Hematopoietic multipotent progenitor cell treated with erythropoietin and hydrocortisone succinate and interleukin-3 and kit ligand, for 4 days (in vitro differentiated cells): Measurements from ENCODE around the gene MIOX.
"Not testable (repeated sequence)": the region's sequence is repeated elsewhere in the genome, so short reads cannot be mapped to it uniquely, and the experiment has no call there.

Source experiments
- DNase-seq: peaks from one replicate; pipeline ENCODE4 v3.0.0-alpha.2; 2015

MIOX gene

DNA sequence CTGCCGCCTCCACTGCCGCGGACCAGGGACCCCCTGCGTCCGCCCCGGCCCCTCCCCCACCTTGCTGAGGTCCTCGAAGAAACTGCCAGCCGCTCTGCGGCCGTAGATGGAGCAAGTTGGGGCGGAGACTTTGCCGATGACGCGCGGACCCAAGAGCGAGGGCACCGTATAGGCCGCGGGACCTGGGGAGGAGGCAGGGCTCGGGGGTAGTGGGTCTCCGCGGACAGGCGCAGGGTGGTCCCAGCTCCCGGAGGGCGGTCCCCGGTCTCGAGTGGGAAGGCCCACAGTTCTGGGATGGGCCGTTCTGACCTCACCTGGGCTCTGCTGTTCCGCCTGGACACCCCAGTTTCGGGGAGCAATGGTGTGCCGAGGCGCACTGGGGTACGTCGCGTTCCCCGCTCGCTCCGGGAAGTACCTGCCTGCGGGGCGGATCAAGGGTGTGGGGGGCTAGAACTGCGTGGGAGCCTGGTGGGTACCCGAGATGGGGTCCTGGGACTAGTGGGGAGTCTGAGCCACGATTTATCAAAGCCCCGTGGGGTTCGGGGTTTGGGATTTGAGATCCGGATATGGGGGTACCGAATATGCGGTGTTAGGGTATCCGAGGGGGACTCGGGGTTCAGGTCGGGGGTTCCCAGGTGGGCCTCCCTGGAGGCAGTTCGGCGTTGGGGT is 44.4 kb downstream of the MIOX start:
- peak; percentile 95 for DNase-seq

DNA sequence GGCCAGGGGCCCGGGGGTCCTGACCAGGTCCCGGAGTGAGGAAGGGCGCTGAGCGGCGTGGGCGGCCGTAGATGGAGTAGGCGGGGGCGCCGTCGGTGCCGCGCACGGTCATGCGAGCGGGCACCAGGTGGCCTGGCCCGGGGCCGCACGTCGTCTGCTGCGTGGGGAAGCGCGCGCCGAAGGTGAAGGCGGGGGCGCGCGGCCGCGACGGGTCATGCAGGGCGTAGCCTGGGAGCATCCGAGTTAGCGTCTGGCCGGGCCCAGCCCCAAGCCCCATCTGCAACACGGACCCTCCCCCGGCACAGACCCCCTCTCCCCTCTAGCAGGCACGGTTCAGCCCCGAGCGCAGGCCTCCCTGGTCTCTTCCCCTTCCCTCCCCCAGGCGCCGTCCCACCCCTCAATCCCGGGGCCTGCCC is 44.9 kb downstream of the MIOX start:
- peak; percentile 70 for DNase-seq

DNA sequence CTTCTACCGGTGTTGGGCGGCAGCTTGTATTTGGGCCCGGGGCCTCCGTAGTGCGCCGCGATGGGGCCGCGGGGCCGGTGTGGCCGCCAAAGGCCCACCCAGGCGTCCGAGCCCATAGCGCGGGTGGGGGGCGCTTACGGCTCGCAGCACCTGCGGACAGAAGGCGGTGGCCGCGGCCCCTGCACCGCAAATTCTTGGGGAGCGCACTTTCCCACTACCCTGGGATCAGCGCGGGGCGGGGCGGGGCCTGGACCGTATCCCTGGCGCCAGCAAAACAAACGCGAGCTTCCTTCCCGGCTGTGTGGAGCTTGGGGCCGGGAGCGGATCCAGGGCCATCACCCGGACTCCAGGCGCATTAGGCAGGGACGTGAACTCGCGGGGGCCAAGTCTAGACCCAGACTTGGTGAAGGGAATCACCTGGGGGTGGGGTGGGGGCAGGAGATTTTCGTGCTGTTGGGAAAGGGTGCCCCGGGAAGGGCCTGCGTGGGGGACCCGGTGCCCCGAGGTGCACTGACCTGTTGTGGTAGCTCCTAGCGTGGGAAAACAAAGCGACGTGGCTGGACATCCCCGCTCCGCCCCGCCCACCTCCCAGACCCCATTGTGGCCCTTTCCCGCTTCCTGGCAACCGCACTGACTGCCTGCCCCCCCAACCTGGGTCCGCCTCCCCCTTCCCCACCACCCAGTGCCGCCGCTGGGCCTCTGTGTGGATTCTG is 45.5 kb downstream of the MIOX start:
- no peak for DNase-seq

DNA sequence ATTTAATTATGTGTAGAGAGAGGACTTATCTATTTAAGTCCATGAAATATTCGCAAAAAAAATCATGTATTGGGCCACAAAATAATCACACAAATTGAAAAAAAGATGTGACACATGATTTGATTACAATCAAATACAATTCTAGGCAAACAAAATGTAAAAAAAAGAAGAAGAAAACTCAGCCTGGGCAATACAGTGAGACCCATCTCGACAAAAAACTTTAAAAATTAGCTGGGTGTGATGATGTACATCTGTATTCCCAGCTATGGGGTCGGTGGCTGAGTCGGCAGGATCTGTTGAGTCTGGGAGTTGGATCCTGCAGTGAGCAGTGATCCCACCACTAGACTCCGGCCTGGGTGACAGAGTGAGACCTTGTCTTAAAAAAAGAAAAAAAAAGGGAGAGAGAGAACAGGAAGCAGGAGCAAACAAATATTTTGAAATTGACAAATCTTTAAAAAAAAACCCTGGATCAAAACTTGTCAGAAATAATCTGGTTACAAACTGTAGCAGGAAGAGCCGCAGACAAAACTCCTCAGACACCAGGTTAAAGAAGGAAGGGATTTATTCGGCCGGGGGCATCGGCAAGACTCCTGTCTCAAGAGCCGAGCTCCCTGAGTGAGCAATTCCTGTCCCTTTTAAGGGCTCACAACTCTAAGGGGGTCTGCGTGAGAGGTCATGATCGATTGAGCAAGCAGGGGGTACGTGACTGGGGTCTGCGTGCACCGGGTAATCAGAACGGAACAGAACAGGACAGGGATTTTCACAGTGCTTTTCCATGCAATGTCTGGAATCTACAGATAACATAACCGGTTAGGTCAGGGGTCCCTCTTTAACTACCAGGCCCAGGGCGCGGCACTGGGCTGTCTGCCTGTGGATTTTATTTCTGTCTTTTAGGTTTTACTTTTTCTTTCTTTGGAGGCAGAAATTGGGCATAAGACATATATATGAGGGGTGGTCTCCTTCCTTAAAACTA is 46.5 kb downstream of the MIOX start:
- DNase-seq = no peak

DNA sequence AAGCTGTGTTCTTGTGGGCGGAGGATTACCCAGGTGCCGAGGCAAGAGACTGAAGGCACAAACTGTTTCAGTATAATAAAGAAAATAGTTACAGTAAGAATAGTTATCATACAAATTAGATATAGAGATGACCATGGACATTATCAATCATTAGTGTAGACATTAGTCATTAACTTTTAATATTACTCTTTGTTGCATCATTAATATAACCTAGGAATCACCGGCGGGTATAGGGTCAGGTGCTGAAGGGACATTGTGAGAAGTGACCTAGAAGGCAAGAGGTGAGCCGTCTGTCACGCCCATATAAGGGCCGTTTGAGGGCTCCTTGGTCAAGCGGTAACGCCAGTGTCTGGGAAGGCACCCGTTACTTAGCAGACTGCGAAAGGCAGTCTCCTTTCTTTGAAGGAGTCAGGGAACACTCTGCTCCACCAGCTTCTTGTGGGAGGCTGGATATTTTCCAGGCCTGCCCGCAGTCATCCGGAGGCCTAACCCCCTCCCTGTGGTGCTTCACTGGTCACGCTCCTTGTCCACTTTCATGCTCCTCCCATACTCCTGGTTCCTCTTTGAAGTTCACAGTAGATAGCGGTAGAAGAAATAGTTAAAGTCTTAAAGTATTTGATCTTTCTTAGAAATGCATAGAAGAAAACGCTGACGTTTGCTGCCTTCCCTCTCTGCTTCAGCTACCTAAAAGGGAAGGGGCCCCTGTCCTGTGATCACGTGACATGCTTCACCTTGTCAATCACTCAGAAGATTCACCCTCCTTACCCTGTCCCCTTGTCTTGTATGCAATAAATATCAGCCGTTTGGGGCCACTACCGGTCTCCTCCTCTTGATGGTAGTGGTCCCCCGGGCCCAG is 47.4 kb downstream of the MIOX start:
- DNase-seq = not testable (repeated sequence)

DNA sequence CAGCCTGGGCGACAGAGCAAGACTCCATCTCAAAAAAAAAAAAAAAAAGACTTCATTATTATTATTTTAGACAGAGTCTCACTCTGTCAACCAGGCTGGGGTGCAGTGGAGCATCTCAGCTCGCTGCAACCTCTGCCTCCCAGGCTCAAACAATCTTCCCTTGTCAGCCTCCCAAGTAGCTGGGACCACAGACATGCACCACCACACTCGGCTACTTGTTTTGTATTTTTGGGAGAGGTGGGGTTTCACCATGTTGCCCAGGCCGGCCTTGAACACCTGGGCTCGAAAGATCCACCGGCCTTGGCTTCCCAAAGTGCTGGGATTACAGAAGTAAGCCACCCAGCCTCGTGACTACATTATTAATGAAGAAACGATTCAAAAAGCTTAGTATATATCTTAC is 48.5 kb downstream of the MIOX start:
- no peak for DNase-seq

DNA sequence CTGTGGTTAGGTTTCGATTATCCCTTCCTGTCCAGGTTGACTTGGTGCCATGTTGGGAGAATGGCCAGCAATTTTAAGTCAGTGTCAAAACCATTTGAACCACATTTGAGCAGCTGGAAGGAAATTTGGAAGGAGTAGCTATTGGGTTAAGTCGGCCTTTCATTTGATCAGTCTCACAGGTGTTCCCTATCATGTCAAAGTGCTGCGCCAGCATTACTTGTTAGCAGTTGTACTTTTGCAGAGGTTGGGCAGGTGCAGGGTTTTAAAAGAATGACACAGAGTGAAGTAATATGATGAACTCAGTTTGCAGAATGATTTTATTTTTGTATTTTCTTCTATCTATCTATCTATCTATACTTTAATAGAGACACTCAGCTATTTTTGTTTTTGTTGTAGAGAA is 49.6 kb downstream of the MIOX start:
- DNase-seq = no peak

DNA sequence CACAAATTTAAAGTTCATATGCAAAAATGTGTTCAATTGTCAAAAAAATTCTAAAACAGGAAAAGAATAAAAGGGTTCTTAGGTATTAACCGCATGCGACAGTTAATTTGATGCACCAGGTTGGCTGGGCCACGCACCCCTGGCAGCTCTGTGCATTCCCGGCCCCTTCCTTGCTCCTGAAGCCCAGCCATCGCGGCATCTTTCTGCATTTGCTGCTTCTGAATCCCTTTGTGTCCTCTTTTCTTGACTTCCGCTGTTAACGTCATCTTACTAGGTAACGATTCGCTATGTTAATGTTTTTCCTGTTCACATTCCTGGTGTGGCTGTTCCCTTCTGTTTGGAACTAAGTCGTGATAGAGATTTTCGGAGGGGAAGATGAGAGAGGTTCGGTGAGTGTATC is 51.1 kb downstream of the MIOX start:
- DNase-seq = no peak
